Neural progenitor cell (in vitro differentiated cells): ENCODE measurements around the gene HERC3. TPM values are rescaled to one million over a fixed set of nuclear protein-coding genes. Genes with fewer than 3 reads are reported as not detected.

Experiments used
- DNase-seq: peaks from one replicate; pipeline ENCODE4 v3.0.0-alpha.2; 2016; ENCODE audit warnings: low spot score
- H2AFZ ChIP-seq: fragments of 200-600 bp; sonication (generic); replicated peaks from 2 replicates; pipeline ENCODE4 v1.6.1; 2016; ENCODE audit warnings: antibody characterized with exemption
- H3F3A ChIP-seq: fragments of 200-600 bp; sonication (generic); 2 replicates; pipeline ENCODE4 v1.6.1; 2016; ENCODE audit warnings: antibody characterized with exemption, low read depth
- H3K27ac ChIP-seq: fragments of 200-600 bp; sonication (generic); 2 replicates; pipeline ENCODE4 v1.5.1; 2016; ENCODE audit warnings: mild to moderate bottlenecking
- H3K27me3 ChIP-seq: fragments of 200-600 bp; sonication (generic); 2 replicates; pipeline ENCODE4 v1.6.1; 2016; ENCODE audit warnings: mild to moderate bottlenecking, moderate library complexity
- H3K36me3 ChIP-seq: fragments of 200-600 bp; sonication (generic); 2 replicates; pipeline ENCODE4 v1.5.1; 2016
- H3K4me1 ChIP-seq: fragments of 200-600 bp; sonication (generic); 2 replicates; pipeline ENCODE4 v1.6.1; 2016; ENCODE audit warnings: mixed run types
- H3K4me2 ChIP-seq: fragments of 200-600 bp; sonication (generic); 2 replicates; pipeline ENCODE4 v1.6.1; 2016
- H3K4me3 ChIP-seq: fragments of 200-600 bp; sonication (generic); 2 replicates; pipeline ENCODE4 v1.5.1; 2016
- H3K79me2 ChIP-seq: fragments of 200-600 bp; sonication (generic); 2 replicates; pipeline ENCODE4 v1.6.1; 2016; ENCODE audit warnings: low read depth
- H3K9ac ChIP-seq: fragments of 200-600 bp; sonication (generic); 2 replicates; pipeline ENCODE4 v1.6.1; 2016
- H3K9me3 ChIP-seq: fragments of 200-600 bp; sonication (generic); 2 replicates; pipeline ENCODE4 v1.5.1; 2016; ENCODE audit warnings: low read depth
- H4K20me1 ChIP-seq: fragments of 200-600 bp; sonication (generic); 2 replicates; pipeline ENCODE4 v1.6.1; 2016; ENCODE audit warnings: low read depth
- H3K27ac Mint-ChIP-seq: 3 replicates; pipeline ENCODE4 v1.8.0; 2021; ENCODE audit warnings: mixed read lengths
- H3K27me3 Mint-ChIP-seq: 2 replicates; pipeline ENCODE4 v1.8.0; 2022; ENCODE audit warnings: low read depth, mild to moderate bottlenecking, inconsistent platforms, moderate library complexity, mixed read lengths; ENCODE audit not compliant: insufficient read depth
- H3K36me3 Mint-ChIP-seq: 3 replicates; pipeline ENCODE4 v1.8.0; 2021; ENCODE audit warnings: mixed read lengths
- H3K4me1 Mint-ChIP-seq: 3 replicates; pipeline ENCODE4 v1.8.0; 2021; ENCODE audit warnings: mixed read lengths
- H3K4me3 Mint-ChIP-seq: 3 replicates; pipeline ENCODE4 v1.8.0; 2021; ENCODE audit warnings: mild to moderate bottlenecking, moderate library complexity, mixed read lengths
- H3K9me3 Mint-ChIP-seq: 3 replicates; pipeline ENCODE4 v1.8.0; 2020; ENCODE audit warnings: mixed read lengths
- CTCF ChIP-seq: fragments of 200-600 bp; sonication (generic); IDR thresholded peaks from 2 replicates; pipeline ENCODE4 v1.5.1; 2017; ENCODE audit warnings: antibody characterized with exemption, mild to moderate bottlenecking
- EZH2 ChIP-seq: fragments of 200-600 bp; sonication (generic); IDR thresholded peaks from 2 replicates; pipeline ENCODE4 v1.6.1; 2017; ENCODE audit warnings: antibody characterized with exemption, mild to moderate bottlenecking, moderate library complexity
- EZH2phosphoT487 ChIP-seq: fragments of 200-600 bp; sonication (generic); IDR thresholded peaks from 2 replicates; pipeline ENCODE4 v1.6.1; 2017; ENCODE audit warnings: antibody characterized with exemption
- total RNA-seq: library from RNA; depleted of rRNA; stranded (reverse); fragments of >200 nt; gene quantifications from 2 replicates; pipeline ENCODE4 v1.2.3, GENCODE V29; 2015; ENCODE audit warnings: low replicate concordance

The HERC3 gene
- total RNA-seq, 1 donor from 2014 or later, result 4.1 TPM

- no peaks in the 10 kb centered on the region for H3K79me2 ChIP-seq
- H3K4me1 Mint-ChIP-seq, result no peaks in the 10 kb centered on the region
- no peaks in the 10 kb centered on the region for H3F3A ChIP-seq
- DNase-seq, result peak; percentile 71
- no peak overlapping the region for H3K27ac Mint-ChIP-seq
- H3K36me3 ChIP-seq, result no peaks in the 10 kb centered on the region
- no peaks in the 10 kb centered on the region for H3K9me3 ChIP-seq
- no peaks in the 10 kb centered on the region for H3K4me1 ChIP-seq
- no peak overlapping the region for H3K27ac ChIP-seq
- peaks cover 4% of the 10 kb centered on the region for H3K36me3 Mint-ChIP-seq
- H4K20me1 ChIP-seq, result no peaks in the 10 kb centered on the region
- peak; percentile 69 for TF ChIP-seq CTCF
- TF ChIP-seq EZH2, result no peak
- TF ChIP-seq EZH2phosphoT487, result no peak
- no peaks in the 10 kb centered on the region for H3K27me3 Mint-ChIP-seq
- H3K9me3 Mint-ChIP-seq, result no peaks in the 10 kb centered on the region
- H3K4me2 ChIP-seq, result no peak overlapping the region
- H3K4me3 Mint-ChIP-seq, result no peak overlapping the region
- H3K4me3 ChIP-seq, result no peak overlapping the region
- H3K27me3 ChIP-seq, result no peaks in the 10 kb centered on the region
- H2AFZ ChIP-seq, result peak overlapping the region; percentile 95
- no peak overlapping the region for H3K9ac ChIP-seq
Measured at GRCh38 chr4:88659055-88659889, 67.0 kb downstream of the HERC3 start.

GRCh38 chr4:88659890-88660208, 67.6 kb downstream of the HERC3 start:
- no peak overlapping the region for H3K4me2 ChIP-seq
- Mint-ChIP-seq H3K27ac (no peak overlapping the region), H3K36me3 (peaks cover 4% of the 10 kb centered on the region), H3K4me1 (no peaks in the 10 kb centered on the region), H3K9me3 (no peaks in the 10 kb centered on the region), H3K27me3 (no peaks in the 10 kb centered on the region), H3K4me3 (no peak overlapping the region)
- no peaks in the 10 kb centered on the region for H3K27me3 ChIP-seq
- H3F3A ChIP-seq, result no peaks in the 10 kb centered on the region
- no peaks in the 10 kb centered on the region for H3K79me2 ChIP-seq
- no peak overlapping the region for H3K27ac ChIP-seq
- no peak overlapping the region for H3K4me3 ChIP-seq
- H2AFZ ChIP-seq, result no peak overlapping the region
- H3K4me1 ChIP-seq, result no peaks in the 10 kb centered on the region
- TF ChIP-seq EZH2 (no peak), CTCF (no peak), EZH2phosphoT487 (no peak)
- no peaks in the 10 kb centered on the region for H4K20me1 ChIP-seq
- DNase-seq, result no peak
- H3K9ac ChIP-seq, result no peak overlapping the region
- no peaks in the 10 kb centered on the region for H3K9me3 ChIP-seq
- H3K36me3 ChIP-seq, result no peaks in the 10 kb centered on the region

GRCh38 chr4:88660446-88661294, 68.4 kb downstream of the HERC3 start:
- Histone ChIP-seq H3K36me3 (no peaks in the 10 kb centered on the region), H2AFZ (no peak overlapping the region), H3K4me1 (no peaks in the 10 kb centered on the region), H3K27ac (no peak overlapping the region), H4K20me1 (no peaks in the 10 kb centered on the region), H3K4me2 (no peak overlapping the region), H3K4me3 (no peak overlapping the region), H3K9ac (no peak overlapping the region), H3K9me3 (no peaks in the 10 kb centered on the region), H3F3A (no peaks in the 10 kb centered on the region), H3K27me3 (no peaks in the 10 kb centered on the region), H3K79me2 (no peaks in the 10 kb centered on the region)
- Mint-ChIP-seq H3K36me3 (no peaks in the 10 kb centered on the region), H3K27ac (peak overlapping the region; percentile 57), H3K4me1 (no peaks in the 10 kb centered on the region), H3K4me3 (no peak overlapping the region), H3K27me3 (no peaks in the 10 kb centered on the region), H3K9me3 (no peaks in the 10 kb centered on the region)
- TF ChIP-seq EZH2, result no peak
- TF ChIP-seq EZH2phosphoT487, result no peak
- no peak for TF ChIP-seq CTCF
- DNase-seq, result no peak
